ENCODE measurements around the gene HTR2A. TPM values are rescaled to one million over a fixed set of nuclear protein-coding genes. Genes with fewer than 3 reads are reported as not detected.

The HTR2A gene
- total RNA-seq (2022): not detected in 2 replicates
- Bru-seq, nascent RNA: not detected
- BruChase-seq, experiment 1, labeled RNA remaining after a 6-hour chase: not detected
- not detected for BruChase-seq, experiment 2, labeled RNA remaining after a 2-hour chase
- long read RNA-seq: 0 reads

GRCh38 chr13:46896341-46897137 lies at the start of gene HTR2A:
HTR2A (minus strand) TSS chr13:46897053; CDS start chr13:46895906, 1,147 bp downstream.
- Mint-ChIP-seq H3K9me3 (ENCODE audit: low read depth, unreplicated experiment) (no peaks in the 10 kb centered on the region), H3K27ac (ENCODE audit: unreplicated experiment) (no peak within 1 kb of the TSS), H3K4me1 (ENCODE audit: low read depth, unreplicated experiment) (peaks cover 9% of the 10 kb centered on the region), H3K36me3 (ENCODE audit: insufficient read depth, unreplicated experiment) (peaks cover 9% of the 10 kb centered on the region), H3K4me3 (ENCODE audit: low read depth, unreplicated experiment) (peak within 1 kb of the TSS; percentile 73), H3K27me3 (ENCODE audit: unreplicated experiment) (peaks cover 36% of the 10 kb centered on the region)
- intact Hi-C loops (cut with micrococcal nuclease; ENCODE audit: unreplicated experiment): no loop called here
- CTCF ChIA-PET: interaction anchor here (1.6 kb wide), 1 partner anchor 563 kb away, joined by 3 read pairs; no protein-coding TSS in a partner anchor
- no TSS peak for BruUV-seq (replicated peaks)
- no peak for TF ChIP-seq CTCF (IDR thresholded peaks at IDR 0.05; ENCODE audit: unreplicated experiment)
- DNase-seq: no peak

GRCh38 chr13:46936525-46936924 lies 39.7 kb upstream of the HTR2A start:
- no peaks in the 10 kb centered on the region for H3K36me3 Mint-ChIP-seq (ENCODE audit: insufficient read depth, unreplicated experiment)
- BruUV-seq (replicated peaks): no TSS peak
- CTCF ChIA-PET: no interaction called here
- intact Hi-C loops (cut with micrococcal nuclease; ENCODE audit: unreplicated experiment): no loop called here
- no peaks in the 10 kb centered on the region for H3K9me3 Mint-ChIP-seq (ENCODE audit: low read depth, unreplicated experiment)
- H3K27me3 Mint-ChIP-seq (ENCODE audit: unreplicated experiment): no peaks in the 10 kb centered on the region
- no peak overlapping the region for H3K27ac Mint-ChIP-seq (ENCODE audit: unreplicated experiment)
- no peak for TF ChIP-seq CTCF (IDR thresholded peaks at IDR 0.05; ENCODE audit: unreplicated experiment)
- no peaks in the 10 kb centered on the region for H3K4me1 Mint-ChIP-seq (ENCODE audit: low read depth, unreplicated experiment)
- H3K4me3 Mint-ChIP-seq (ENCODE audit: low read depth, unreplicated experiment): no peak overlapping the region
- DNase-seq: no peak

GRCh38 chr13:46934749-46935148 lies 37.9 kb upstream of the HTR2A start:
- Mint-ChIP-seq H3K9me3 (ENCODE audit: low read depth, unreplicated experiment) (no peaks in the 10 kb centered on the region), H3K27me3 (ENCODE audit: unreplicated experiment) (no peaks in the 10 kb centered on the region), H3K4me3 (ENCODE audit: low read depth, unreplicated experiment) (no peak overlapping the region), H3K27ac (ENCODE audit: unreplicated experiment) (no peak overlapping the region), H3K4me1 (ENCODE audit: low read depth, unreplicated experiment) (no peaks in the 10 kb centered on the region), H3K36me3 (ENCODE audit: insufficient read depth, unreplicated experiment) (no peaks in the 10 kb centered on the region)
- BruUV-seq (replicated peaks): no TSS peak
- no peak for DNase-seq
- CTCF ChIA-PET: no interaction called here
- no peak for TF ChIP-seq CTCF (IDR thresholded peaks at IDR 0.05; ENCODE audit: unreplicated experiment)
- intact Hi-C loops (cut with micrococcal nuclease; ENCODE audit: unreplicated experiment): no loop called here

- intact Hi-C loops (cut with micrococcal nuclease; ENCODE audit: unreplicated experiment): no loop called here
- no TSS peak for BruUV-seq (replicated peaks)
Observed at GRCh38 chr13:46926916-46927590, 30.2 kb upstream of the HTR2A start.

More at GRCh38 chr13:46926916-46927590, 30.2 kb upstream of the HTR2A start:
- Mint-ChIP-seq H3K9me3 (ENCODE audit: low read depth, unreplicated experiment) (no peaks in the 10 kb centered on the region), H3K36me3 (ENCODE audit: insufficient read depth, unreplicated experiment) (no peaks in the 10 kb centered on the region), H3K27me3 (ENCODE audit: unreplicated experiment) (no peaks in the 10 kb centered on the region), H3K4me3 (ENCODE audit: low read depth, unreplicated experiment) (no peak overlapping the region), H3K4me1 (ENCODE audit: low read depth, unreplicated experiment) (no peaks in the 10 kb centered on the region), H3K27ac (ENCODE audit: unreplicated experiment) (no peak overlapping the region)
- CTCF ChIA-PET: no interaction called here
- TF ChIP-seq CTCF (IDR thresholded peaks at IDR 0.05; ENCODE audit: unreplicated experiment): no peak
- DNase-seq: no peak
